Measurements from ENCODE around the gene RASA3. TPM values are rescaled to one million over a fixed set of nuclear protein-coding genes. Genes with fewer than 3 reads are reported as not detected.
A peak's percentile ranks its signal among the peaks of the same experiment; 100 is the strongest.

Gene RASA3
- total and polyA plus RNA-seq, 9 of the 15 experiments (the other 6 are each of a cell fraction or from before 2014, with no cell fraction given): 0.72 to 25.3 (median 14.4) TPM

DNA sequence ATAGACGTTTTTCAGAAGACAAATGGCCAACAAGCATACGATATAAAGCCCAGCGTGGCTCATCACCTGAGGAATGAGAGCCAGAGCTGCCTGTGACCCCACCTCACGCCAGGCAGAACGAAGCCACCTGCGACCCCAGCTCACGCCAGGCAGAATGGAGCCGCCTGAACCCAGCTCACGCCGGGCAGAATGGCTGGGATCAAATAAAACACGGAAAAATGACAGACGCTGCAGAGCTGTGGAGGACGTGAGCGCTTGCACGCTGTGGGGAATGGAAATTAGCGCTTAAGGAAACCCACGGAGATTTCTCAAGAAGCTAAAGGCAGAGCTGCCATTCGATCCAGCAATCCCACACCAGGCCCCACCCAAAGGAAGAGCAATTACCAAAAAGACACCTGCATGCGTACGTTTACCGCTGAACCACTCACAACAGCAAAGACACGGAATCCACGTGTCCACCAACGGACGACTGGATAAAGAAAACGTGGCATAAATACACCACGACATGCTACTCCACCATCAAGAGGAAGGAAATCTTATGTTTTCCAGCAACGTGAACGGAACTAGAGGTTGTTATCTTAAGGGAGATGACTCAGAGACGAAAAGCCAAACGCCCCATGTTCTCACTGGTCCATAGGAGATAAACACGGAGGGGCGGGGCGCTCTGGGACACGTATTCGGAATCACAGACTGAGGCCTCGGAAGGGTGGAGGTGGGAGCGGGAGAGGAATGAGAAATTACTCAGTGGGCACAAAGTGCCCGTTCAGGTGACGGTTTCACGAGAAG lies 127.8 kb downstream of the RASA3 start (continued):
- TF ChIP-seq, protein P1, sequence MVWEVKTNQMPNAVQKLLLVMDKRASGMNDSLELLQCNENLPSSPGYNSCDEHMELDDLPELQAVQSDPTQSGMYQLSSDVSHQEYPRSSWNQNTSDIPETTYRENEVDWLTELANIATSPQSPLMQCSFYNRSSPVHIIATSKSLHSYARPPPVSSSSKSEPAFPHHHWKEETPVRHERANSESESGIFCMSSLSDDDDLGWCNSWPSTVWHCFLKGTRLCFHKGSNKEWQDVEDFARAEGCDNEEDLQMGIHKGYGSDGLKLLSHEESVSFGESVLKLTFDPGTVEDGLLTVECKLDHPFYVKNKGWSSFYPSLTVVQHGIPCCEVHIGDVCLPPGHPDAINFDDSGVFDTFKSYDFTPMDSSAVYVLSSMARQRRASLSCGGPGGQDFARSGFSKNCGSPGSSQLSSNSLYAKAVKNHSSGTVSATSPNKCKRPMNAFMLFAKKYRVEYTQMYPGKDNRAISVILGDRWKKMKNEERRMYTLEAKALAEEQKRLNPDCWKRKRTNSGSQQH (CRISPR knock-in tag; IDR thresholded peaks at IDR 0.05): 0 out of 2 replicates have a peak, but pooled peaks have one; percentile 31
- TF ChIP-seq, protein P2, sequence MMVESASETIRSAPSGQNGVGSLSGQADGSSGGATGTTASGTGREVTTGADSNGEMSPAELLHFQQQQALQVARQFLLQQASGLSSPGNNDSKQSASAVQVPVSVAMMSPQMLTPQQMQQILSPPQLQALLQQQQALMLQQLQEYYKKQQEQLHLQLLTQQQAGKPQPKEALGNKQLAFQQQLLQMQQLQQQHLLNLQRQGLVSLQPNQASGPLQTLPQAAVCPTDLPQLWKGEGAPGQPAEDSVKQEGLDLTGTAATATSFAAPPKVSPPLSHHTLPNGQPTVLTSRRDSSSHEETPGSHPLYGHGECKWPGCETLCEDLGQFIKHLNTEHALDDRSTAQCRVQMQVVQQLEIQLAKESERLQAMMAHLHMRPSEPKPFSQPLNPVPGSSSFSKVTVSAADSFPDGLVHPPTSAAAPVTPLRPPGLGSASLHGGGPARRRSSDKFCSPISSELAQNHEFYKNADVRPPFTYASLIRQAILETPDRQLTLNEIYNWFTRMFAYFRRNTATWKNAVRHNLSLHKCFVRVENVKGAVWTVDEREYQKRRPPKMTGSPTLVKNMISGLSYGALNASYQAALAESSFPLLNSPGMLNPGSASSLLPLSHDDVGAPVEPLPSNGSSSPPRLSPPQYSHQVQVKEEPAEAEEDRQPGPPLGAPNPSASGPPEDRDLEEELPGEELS (CRISPR knock-in tag; IDR thresholded peaks at IDR 0.05; ENCODE audit: borderline replicate concordance): no peak
- TF ChIP-seq SMARCC2 (IDR thresholded peaks at IDR 0.05; ENCODE audit: low read depth): peak; percentile 67
- TF ChIP-seq KDM5B (IDR thresholded peaks at IDR 0.05; ENCODE audit: insufficient replicate concordance, low read depth, low read length): peak; percentile 80
- TF ChIP-seq HOXB6 (CRISPR knock-in tag; IDR thresholded peaks at IDR 0.05; ENCODE audit: borderline replicate concordance): no peak
- TF ChIP-seq ZNF224 (CRISPR knock-in tag; IDR thresholded peaks at IDR 0.05): no peak
- no peak for TF ChIP-seq ZFP36 (IDR thresholded peaks at IDR 0.05; ENCODE audit: low read depth, low read length, partially characterized antibody)
- no peak for TF ChIP-seq ZNF699 (CRISPR knock-in tag; IDR thresholded peaks at IDR 0.05; ENCODE audit: insufficient replicate concordance)
- TF ChIP-seq, protein P3, sequence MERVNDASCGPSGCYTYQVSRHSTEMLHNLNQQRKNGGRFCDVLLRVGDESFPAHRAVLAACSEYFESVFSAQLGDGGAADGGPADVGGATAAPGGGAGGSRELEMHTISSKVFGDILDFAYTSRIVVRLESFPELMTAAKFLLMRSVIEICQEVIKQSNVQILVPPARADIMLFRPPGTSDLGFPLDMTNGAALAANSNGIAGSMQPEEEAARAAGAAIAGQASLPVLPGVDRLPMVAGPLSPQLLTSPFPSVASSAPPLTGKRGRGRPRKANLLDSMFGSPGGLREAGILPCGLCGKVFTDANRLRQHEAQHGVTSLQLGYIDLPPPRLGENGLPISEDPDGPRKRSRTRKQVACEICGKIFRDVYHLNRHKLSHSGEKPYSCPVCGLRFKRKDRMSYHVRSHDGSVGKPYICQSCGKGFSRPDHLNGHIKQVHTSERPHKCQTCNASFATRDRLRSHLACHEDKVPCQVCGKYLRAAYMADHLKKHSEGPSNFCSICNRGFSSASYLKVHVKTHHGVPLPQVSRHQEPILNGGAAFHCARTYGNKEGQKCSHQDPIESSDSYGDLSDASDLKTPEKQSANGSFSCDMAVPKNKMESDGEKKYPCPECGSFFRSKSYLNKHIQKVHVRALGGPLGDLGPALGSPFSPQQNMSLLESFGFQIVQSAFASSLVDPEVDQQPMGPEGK (CRISPR knock-in tag; IDR thresholded peaks at IDR 0.05; ENCODE audit: borderline replicate concordance): no peak
- TF ChIP-seq, protein P4, sequence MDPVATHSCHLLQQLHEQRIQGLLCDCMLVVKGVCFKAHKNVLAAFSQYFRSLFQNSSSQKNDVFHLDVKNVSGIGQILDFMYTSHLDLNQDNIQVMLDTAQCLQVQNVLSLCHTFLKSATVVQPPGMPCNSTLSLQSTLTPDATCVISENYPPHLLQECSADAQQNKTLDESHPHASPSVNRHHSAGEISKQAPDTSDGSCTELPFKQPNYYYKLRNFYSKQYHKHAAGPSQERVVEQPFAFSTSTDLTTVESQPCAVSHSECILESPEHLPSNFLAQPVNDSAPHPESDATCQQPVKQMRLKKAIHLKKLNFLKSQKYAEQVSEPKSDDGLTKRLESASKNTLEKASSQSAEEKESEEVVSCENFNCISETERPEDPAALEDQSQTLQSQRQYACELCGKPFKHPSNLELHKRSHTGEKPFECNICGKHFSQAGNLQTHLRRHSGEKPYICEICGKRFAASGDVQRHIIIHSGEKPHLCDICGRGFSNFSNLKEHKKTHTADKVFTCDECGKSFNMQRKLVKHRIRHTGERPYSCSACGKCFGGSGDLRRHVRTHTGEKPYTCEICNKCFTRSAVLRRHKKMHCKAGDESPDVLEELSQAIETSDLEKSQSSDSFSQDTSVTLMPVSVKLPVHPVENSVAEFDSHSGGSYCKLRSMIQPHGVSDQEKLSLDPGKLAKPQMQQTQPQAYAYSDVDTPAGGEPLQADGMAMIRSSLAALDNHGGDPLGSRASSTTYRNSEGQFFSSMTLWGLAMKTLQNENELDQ (CRISPR knock-in tag; IDR thresholded peaks at IDR 0.05; ENCODE audit: borderline replicate concordance): no peak
- TF ChIP-seq ASH1L (IDR thresholded peaks at IDR 0.05; ENCODE audit: borderline replicate concordance, low read depth, partially characterized antibody): no peak
- TF ChIP-seq, protein P5, sequence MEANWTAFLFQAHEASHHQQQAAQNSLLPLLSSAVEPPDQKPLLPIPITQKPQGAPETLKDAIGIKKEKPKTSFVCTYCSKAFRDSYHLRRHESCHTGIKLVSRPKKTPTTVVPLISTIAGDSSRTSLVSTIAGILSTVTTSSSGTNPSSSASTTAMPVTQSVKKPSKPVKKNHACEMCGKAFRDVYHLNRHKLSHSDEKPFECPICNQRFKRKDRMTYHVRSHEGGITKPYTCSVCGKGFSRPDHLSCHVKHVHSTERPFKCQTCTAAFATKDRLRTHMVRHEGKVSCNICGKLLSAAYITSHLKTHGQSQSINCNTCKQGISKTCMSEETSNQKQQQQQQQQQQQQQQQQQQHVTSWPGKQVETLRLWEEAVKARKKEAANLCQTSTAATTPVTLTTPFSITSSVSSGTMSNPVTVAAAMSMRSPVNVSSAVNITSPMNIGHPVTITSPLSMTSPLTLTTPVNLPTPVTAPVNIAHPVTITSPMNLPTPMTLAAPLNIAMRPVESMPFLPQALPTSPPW (CRISPR knock-in tag; IDR thresholded peaks at IDR 0.05): peak; percentile 66; the same call in 1 of the 2 replicates
- no peak for TF ChIP-seq KAT7 (CRISPR knock-in tag; IDR thresholded peaks at IDR 0.05; ENCODE audit: borderline replicate concordance)
- TF ChIP-seq MECOM (CRISPR knock-in tag; IDR thresholded peaks at IDR 0.05): no peak
- TF ChIP-seq ZNF324 (CRISPR knock-in tag; IDR thresholded peaks at IDR 0.05): no peak
- TF ChIP-seq TRIM24 (IDR thresholded peaks at IDR 0.05): peak in 1 of 2 experiments; percentile 26; a peak in 1 of 4 replicates

All from K562 (cell line).